ENCODE measurements around the gene CTNNB1.

CTNNB1 gene

DNA sequence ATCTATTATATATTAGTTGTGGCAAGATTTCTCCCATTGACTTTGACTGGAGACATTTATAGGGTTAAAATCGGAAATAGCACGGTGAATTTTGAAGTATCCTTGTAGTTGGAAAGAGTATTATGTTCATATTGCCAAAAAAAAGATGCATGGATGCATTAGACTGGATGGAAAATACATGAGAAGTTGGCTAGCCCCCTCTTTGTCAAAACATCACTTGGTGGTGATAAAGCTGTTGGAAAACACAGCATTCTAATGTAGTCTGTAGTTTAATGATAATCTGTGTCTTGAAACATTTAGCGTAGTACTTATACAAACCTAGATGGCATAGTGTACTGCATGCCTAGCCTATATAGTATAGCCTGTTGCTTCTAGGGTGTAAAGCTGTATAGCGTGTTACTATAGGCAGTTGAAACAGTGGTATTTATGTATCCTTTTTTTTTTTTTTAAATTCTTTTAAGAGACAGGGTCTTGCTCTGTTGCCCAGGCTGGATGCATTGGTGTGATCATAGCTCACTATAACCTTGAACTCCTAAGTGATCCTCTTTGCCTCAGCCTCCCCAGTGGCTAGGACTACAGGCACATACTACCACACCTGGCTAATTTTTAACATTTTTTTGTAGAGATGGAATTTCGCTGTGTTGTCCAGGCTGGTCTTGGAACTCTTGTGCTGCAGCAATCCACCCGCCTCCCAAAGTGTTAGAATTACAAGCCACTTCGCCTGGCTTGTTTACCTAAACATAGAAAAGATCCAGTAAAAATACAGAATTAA, 21.8 kb downstream of the CTNNB1 start:
- DNase-seq = no peak

DNA sequence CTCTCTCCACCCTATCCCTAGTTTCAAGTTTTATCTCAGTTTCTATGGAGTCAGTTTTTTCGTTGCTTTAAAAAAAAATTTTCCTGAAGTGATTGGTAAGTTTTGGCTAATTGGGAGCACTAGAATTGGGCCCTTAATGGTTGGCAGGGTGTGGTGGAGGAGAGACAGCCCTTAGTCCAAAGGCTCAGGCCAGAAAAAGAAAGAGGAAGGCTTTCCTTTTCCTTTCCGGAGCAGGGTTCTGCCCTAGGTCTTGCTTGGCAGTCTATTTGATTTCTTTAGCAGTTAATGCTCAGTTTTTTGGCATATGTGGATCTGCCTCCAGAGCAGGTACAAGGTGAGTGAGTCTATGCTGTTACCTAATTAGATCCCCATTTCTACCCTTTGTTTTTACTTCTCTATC, 22.7 kb downstream of the CTNNB1 start:
- DNase-seq = no peak

DNA sequence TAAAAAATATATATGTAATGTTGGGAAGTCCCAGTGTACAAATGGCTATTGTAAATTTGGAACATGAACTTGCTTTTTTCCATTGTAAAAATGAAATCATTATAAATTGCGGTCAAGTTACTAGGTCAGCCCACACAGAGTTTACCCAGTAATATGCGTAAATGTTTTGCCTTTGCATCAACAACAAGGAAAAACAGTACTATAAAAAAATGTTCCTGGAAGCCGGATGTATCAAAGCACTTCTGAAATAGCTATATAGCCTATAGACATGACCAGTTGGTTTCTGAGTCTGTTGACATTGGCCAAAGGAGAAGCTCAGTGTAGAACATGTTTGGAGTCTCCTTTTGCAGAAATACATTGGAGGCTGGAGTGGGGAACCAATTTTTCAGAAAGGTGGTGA, 23.2 kb downstream of the CTNNB1 start:
- no peak for DNase-seq

DNA sequence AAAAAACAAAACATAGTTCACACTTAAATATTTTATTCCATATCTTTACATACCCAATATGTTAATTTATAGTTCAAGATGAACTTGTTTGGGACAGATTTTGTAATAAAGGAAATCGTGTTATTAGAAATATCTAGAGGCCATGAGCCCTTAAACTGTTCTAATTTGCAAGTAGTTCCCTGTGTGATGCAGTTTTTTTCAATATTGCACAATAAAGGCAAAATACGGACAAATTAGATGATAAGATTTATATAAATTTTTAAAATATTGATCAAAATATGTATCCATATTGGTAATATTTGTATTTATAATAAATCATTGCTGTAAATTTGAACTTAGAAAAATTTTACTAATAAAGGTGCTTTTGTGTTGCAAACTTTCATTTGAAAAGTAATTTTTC, 23.8 kb downstream of the CTNNB1 start:
- DNase-seq = no peak

DNA sequence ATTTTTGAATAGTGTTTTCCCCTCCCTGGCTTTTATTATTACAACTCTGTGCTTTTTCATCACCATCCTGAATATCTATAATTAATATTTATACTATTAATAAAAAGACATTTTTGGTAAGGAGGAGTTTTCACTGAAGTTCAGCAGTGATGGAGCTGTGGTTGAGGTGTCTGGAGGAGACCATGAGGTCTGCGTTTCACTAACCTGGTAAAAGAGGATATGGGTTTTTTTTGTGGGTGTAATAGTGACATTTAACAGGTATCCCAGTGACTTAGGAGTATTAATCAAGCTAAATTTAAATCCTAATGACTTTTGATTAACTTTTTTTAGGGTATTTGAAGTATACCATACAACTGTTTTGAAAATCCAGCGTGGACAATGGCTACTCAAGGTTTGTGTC, 24.4 kb downstream of the CTNNB1 start:
- DNase-seq = no peak

DNA sequence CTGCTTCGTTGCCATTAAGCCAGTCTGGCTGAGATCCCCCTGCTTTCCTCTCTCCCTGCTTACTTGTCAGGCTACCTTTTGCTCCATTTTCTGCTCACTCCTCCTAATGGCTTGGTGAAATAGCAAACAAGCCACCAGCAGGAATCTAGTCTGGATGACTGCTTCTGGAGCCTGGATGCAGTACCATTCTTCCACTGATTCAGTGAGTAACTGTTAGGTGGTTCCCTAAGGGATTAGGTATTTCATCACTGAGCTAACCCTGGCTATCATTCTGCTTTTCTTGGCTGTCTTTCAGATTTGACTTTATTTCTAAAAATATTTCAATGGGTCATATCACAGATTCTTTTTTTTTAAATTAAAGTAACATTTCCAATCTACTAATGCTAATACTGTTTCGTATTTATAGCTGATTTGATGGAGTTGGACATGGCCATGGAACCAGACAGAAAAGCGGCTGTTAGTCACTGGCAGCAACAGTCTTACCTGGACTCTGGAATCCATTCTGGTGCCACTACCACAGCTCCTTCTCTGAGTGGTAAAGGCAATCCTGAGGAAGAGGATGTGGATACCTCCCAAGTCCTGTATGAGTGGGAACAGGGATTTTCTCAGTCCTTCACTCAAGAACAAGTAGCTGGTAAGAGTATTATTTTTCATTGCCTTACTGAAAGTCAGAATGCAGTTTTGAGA, 25.0 kb downstream of the CTNNB1 start:
- DNase-seq = no peak

DNA sequence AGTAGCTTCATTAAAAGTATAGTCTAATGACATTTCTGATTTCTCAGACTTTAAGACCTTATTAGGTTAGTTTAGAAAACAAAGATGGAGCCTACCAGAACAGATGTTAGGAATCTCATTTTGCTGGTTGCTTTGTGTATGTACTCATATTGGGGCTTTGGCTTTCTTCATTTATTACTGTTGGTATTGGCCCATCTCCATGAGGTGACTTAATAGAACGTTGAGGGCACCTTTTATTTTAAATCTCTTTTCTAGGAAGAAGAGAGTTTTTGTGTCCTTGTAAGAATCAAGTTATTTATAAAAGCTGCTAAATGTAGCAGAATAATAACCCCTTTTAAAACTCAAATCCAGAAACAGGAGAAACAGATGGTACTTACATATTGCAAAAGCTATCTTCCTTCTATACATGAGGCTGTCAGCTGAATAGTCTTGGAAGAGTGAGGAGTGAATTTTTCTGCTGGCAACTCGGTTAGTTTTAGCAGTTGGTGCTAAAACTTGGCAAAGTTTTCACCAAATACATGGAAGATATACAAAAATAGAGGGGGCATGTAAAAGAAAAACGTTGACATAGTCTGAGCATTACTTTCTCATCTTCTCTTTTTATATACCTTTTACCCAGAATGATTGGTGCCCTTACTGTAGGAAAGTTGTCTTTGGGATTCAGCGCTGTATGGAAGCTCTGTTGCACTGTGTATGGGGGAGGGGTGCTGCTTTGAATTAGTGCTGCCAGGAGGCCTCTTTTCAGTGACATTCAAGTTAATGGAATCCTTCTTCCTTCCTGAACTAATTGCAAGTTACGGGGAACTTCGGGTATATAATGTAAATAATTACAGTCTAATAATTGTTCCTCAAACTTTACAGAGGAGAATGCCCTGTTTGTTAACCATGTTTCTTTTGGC, 35.8 kb downstream of the CTNNB1 start:
- peak; percentile 3 for DNase-seq

DNA sequence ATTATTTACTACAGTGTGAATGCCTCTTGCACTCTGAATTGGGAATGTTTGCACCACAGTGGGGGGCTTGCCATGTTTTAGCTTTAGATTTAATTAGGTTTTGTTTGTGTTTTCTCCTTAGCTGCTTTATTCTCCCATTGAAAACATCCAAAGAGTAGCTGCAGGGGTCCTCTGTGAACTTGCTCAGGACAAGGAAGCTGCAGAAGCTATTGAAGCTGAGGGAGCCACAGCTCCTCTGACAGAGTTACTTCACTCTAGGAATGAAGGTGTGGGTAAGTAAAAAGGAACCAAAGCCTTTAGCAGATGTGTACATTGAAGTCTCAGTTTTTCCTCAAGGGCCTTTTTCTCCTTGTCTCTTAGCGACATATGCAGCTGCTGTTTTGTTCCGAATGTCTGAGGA, 36.9 kb downstream of the CTNNB1 start:
- no peak for DNase-seq

DNA sequence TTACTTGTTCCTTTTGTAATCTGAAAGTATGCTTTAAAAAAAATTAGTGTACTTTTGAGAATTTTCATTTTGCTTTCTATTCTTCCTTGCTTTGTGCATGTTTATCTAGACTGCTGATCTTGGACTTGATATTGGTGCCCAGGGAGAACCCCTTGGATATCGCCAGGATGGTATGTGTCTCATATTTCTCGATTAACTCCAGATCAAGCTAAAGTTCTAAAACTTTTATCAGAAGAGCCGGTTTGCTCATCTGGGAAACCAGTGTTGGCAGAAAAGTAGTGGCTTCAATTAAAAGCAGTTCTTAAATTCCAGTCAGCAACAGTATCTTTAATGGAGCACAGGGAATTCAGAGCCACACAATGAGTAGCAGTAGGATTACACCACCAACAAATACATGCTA, 38.6 kb downstream of the CTNNB1 start:
- DNase-seq = no peak

DNA sequence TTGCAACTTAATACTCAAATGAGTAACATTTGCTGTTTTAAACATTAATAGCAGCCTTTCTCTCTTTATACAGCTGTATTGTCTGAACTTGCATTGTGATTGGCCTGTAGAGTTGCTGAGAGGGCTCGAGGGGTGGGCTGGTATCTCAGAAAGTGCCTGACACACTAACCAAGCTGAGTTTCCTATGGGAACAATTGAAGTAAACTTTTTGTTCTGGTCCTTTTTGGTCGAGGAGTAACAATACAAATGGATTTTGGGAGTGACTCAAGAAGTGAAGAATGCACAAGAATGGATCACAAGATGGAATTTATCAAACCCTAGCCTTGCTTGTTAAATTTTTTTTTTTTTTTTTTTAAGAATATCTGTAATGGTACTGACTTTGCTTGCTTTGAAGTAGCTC, 40.3 kb downstream of the CTNNB1 start:
- no peak for DNase-seq

DNA sequence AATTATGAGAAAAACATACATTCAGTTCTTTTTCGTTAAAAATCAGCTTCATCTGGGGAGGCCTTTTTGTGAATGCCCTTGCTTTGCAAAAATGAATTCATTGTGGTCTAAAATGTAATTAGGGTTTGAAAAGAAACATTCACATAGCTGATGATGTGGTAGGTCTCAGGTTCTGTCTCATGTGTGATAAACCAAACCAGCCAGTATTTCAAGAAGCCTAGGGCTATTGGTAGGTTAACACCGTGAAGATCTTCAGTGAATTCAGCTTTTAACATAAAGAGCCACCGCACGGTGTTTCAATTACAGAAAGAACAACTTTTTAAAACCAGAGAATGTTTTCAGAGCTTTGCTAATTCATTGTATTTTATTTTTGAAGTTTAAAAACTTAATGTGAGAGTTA, 41.9 kb downstream of the CTNNB1 start:
- no peak for DNase-seq

DNA sequence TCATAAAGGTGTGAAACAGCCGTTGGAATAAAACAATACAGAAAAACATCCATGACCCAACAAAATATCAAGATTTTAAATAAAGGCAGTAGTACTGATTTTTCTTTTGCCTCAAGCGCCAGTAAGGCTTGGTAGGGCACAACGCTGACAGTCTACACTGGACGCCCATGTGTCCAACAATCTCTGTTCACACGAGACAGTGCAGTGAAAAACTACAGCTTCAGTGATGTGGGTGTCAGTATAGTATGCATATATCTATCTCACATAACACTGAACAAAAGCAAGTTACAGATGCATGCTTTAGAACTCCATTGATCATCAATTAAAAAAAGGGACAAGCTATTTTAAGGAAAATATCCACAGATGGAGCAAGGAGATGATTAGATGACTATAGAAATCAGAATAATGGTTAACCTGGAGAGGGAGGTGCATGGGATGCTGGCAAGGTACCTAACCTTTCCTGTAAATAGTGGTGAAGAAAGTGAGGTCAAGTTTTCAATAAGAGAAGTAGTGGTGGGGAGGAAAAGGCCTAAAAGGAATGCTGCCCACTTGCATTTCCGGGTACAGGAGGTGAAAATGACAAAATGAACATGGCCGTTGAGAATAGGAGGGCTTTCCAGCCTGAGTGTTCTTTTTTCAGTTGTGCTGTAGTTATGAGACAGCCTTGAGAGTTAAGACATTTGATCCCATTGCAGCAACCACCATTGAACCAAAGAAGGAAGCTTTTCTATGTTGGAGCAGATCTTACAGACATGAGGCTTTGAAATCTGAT, 42.7 kb downstream of the CTNNB1 start:
- DNase-seq = no peak

DNA sequence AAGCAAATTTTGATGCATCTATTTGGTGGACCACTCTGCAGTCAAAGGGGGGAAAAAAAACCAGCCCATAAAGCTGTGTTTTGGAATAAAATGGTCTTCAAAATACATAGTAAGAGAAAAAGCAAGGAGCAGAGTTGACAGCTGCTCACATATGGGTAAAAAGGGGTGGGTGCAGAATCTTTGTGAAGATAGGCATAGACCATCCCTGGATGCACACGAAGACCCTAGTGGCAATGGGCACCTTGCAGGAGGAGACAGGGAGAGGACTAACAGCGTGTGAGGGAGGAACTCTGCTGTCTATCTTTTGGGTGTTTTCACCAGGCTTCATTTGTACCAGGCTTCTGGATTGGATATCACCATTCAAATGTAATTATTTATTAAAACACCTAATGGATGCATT, 43.9 kb downstream of the CTNNB1 start:
- no peak for DNase-seq

DNA sequence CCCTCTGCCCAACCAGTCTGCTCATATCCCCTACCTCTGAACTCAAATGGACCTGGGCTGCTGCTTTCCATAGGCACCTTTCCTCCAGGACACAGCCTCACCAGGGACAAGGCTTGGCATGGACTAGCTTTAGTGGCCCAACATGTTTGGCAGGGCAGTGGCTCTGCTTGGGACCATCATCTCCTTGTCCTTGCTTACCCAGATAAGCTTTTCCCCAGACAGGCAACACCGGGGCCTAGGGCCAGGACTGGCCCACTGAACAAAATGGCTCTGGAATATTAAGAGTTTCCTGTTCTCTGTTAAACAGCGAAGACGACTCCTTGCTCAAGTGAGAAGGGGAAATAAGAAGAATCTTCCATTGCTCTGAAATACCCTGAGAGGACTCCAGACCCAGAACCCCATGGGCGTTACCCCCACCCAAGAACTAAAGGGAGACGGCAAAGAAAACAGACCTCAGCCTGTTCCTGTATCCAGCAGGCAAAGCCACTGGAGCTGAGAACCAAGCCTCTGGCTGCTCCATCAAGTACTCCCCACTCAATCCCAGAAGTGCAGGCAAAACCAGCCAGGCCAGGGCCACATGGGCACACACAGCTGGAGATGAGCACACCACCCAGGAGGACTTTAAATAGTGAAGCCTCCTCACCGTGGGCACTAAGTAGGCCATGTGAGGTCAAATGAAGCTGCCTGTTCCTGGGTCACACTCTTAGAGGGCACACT, 45.5 kb downstream of the CTNNB1 start:
- no peak for DNase-seq

DNA sequence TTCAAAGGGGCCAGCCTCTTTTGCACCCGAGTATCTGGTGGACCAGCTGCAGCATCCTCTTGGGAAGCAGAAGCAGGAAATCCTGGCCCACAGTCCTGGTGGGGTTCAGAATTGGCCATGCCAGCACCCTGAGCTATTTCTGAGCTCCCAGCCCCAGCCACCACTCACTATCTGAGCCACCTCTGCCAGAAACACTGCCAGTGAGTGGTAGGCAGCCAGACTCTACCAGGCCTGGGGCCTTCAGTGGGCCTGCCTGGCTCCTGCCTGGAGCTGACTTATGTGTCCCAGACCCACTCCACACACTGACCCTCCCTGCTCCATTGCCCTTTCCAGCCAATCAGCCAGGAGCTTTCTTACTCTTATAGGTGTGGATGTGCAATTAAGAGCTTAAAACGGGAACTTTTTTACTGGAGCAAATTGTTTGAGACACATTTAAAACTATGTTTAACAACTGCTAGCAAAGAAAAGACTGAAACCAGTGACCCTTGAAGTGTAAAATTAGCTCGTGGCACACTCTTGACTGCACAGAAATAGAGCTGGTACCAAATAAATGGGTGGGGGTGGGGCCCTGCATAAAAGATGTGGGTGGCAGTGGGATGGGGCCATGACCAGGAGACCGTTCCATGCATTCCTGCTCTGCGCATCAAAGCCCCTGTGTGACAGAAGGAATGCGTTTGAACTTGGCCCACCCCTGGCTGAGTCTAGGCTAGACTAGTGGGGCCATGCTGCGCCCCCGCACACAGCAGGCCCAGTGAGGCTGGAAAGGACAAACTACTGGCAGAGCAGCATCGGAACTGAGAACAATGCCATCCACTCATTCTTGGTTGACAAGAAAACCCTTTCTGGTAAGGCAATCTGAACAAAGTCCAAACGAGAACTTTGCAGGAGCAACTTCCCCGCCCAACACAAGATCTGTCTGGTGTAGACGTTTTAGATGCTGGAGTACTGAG, 48.0 kb downstream of the CTNNB1 start:
- DNase-seq = no peak

DNA sequence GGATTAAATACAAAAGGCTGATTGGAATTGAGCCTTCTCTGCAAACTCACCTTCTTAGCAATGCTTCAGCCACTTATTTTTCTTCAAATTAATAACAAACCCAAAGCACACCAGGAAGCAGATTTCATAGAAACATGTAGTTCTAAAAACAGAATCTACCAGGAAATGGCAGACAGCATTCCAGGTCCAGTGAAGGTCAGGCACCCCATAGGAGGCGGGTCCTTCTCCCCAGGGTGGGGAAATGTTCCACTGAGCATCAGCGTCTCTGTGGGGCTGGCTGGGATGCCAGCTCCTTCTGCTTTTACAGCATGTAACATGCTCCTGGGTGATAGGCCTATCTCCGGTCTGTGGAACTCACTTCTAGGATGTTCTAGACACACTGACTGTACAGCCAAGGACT, 49.2 kb downstream of the CTNNB1 start:
- no peak for DNase-seq

DNA sequence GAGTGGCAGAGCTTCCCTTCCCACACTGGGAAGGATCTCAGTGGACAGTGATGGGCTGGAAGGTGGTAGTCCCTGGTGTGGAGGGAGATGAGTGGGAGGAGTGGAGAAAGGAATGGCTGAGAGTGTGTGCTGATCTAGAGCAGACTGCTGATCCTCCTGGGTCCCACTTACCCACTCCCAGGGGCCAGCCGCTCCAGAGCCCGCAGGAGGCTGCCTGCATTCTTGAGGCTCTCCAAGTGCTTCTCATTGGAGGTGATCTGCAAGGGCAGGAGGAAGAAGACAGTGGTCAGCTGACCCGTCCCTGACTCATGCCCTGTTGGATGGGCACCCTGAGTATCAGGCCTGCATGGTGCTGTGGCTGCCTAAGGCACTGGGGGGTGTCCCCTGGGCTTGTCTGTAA, 50.0 kb downstream of the CTNNB1 start:
- no peak for DNase-seq

DNA sequence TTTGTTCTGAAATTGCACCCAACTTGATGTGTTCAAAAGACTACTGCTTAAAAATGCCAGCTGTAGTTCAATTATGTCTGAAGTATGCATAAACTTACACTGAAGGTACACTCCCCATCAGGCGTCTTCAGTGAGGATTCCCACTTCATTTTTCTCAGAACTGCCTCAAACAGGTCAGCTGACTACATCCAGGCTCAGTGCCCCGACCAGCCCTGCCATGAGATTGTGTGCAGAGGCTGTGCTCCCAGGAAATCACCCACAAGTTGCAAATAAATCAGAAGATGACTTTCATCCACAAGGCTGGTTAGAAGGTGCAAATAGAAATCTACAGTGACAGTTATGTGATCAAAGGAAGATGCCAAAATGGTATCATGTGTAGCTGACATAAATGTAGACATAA, 51.5 kb downstream of the CTNNB1 start:
- no peak for DNase-seq

DNA sequence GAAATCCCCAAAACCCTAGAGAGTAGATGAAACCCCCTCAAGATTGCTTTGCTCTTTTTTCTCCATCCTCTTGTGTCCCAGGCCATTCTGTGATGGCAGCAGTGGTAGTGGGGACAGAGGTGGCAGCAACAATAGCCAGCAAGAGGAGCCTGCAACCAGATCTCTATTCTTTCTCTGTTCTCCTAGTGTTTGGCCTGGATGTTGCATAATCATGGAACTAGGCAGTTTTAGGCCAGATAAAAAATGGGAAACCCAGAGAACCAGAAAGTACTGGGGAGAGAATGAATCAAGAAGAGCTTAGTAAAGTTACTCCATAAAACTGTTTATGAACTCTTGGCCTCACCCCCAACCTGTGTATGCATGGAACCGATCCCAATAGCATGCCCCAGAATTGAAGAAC, 52.3 kb downstream of the CTNNB1 start:
- DNase-seq = no peak

DNA sequence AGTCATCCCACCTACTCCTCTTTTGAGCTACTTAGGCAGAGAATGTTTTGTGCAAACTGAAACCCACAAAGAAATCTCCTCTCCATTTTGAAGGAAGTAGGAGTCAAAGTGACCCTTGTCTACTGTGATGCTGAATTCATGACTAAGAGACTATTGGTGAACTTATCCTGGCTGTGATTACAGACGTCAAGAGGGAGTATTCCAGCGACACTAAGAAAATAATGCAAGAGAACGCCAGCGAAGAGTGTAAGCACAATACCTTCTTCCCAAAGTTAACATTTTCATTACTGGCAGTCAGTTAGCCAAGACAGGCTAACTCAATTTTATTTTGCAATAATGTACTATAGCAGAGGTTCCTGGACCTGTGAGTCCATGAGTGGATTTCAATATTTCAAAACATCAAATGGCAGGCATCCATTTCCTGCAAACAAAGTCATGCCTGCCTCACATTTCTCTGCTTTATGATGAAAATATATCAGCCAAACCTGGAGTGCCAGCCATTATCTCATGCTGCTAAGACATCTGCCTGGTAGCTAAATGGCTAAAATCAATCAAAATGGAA, 59.0 kb downstream of the CTNNB1 start:
- DNase-seq = no peak
